ENCODE results near the gene ANO4.
A peak's percentile ranks its signal among the peaks of the same experiment; 100 is the strongest.

The ANO4 gene

DNA sequence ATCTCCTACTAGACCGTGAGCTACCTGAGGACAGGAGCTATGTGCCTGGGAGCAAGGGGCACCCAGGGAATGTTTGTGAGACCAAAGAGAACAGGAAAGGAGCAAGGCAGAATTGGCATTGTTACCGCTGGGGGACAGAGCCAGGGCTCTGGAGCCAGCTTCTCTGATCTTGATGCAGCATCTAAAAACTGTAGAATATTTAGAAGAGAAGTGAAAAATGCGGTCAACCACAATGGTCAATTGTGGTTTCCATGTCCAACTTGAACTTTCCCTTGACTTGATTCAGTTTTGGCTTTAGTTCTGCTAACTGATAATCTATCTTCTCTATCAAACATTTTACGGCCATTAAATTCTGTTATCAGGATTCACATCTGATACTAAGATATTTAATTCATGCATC lies 201.2 kb downstream of the ANO4 start:
- no peak for DNase-seq

DNA sequence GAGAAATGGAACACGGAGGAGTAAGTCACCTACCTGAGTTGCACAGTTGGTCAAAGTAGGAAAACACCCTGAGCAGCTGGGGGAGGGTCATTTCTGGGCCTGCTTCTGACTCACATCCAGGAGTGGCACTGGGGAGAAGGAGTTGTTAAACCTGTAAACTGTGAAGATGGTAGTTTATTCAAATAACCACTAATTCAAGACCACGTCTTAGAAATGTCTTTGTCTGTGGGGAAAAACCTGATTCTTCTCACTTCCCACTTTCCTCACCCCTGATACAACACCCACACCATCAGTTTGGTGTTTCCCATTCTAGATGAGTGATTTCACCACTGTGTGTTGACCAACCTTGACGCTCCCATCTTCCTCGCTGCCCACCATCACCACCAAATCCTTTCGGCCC lies 207.1 kb downstream of the ANO4 start:
- no peak for DNase-seq

DNA sequence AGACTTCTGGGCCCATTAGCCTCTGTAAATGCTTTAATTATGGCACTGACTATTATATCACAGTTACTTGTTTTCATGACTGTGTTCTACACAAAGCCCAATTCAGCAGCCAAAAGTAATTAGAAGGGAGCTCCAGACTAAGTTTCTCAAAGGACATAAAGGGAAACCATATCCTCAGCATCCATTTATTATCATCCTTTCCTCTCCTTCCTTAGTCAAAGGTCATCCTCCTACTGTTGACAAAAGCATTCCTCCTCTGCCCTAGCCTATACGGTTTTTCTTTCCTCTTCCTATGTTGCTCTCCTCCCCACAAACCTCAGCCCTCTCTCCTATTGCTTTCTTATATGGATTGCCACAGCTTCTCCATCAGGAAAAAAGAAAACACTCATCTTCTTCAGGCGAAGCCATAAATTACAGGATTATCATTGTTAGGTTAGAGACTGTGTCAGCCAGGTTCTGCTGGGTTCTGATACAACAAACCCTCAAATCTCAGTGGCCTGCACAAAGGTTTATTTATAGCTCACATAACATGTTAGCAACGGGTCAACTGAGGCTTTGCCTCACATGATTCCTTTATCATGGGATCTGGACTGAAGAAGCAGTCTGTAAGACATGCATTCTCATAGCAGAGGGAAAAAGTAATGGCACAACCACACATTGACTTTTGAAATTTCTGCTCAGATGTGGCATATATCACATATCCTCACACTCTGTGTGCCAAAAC lies 208.3 kb downstream of the ANO4 start:
- DNase-seq, result peak; percentile 1

DNA sequence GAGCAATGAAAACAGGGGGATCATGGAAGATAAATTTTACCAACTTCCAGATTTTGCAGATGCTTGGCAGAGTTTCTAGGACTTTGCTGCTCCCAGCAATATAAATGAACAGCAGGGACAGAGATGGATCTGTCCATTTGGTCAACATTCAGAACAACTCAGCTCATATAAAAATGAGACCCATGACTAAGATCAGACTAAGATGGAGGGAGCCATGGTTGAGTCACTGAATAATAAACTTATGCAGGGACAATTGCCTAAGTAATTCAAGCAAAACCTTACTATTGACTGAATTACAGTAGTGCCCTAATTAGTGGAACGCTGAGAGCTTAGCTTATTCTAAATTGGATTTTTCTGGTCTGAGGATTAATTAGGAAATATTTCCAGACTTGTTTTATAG lies 210.3 kb downstream of the ANO4 start:
- DNase-seq, result no peak

DNA sequence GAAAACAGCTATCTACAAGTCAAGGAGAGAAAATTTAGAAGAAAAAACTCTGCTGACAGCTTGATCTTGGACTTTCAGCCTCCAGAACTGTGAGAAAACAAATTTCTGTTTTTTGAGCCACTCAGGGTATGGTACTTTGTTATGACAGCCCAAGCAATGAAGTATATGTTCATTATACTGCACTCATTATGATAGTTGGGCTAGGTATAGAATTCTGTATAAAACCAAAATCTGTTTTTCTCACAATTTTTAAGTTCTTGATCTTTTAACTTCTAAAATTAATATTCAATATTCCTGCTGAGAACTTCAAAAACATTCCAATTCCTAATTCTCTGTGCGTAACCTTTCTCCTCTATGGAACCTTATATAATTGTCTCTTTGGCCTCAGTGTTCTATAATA lies 214.7 kb downstream of the ANO4 start:
- no peak for DNase-seq

DNA sequence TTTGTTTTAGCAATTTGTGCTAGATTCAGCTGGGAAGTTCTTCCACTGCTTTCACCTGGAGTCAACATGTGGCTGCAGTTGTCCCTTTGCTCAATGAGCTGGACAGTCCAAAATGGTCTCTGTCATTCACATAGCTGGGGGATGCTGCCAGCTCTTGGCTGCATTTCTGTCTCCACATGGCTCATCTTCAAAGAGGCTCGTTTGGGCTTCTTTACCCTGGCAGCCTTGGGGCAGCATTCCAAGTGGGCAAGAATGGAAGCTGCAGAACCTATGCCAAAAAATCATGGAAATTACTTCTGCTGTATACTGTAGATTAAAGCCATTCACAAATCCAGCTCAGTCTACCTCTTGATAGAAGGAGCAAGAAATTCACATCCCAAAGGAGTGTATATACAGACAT lies 216.3 kb downstream of the ANO4 start:
- DNase-seq, result no peak

DNA sequence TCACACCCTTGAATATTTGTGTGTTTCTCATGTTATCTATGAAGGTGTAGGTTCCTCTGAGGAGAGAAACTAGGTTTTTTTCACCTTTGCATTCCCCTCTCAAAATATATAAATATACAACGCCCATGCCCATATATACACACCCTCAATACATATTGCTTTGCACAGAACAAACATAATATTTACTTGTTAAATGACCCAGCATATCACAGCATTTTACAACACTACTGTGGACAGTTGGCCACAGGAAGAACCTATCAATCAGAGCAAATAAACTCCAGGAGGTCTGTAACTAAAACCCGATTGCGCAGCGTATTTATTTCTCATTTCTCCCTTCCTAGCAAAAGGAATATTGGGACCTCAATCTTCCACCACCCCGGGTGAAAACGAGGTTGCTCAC lies 219.4 kb downstream of the ANO4 start:
- no peak for DNase-seq

DNA sequence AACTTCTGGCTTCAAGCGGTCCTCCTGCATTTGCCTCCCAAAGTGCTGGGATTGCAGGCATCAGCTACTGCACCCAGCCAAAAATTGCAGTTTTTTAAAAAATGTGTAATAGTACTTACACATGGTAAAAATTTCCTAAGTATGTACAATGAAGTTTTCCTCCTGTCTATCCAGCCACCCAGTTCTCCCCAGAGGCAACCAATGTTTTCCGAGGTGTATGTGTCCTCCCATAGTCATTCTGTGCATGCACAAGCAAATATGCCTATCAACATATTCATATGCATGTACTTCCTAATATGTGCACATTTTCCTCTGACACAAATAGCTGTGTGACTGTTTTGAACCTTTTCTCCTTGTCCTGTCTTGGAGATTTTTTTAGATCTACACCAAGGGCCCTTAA lies 220.5 kb downstream of the ANO4 start:
- DNase-seq, result no peak

DNA sequence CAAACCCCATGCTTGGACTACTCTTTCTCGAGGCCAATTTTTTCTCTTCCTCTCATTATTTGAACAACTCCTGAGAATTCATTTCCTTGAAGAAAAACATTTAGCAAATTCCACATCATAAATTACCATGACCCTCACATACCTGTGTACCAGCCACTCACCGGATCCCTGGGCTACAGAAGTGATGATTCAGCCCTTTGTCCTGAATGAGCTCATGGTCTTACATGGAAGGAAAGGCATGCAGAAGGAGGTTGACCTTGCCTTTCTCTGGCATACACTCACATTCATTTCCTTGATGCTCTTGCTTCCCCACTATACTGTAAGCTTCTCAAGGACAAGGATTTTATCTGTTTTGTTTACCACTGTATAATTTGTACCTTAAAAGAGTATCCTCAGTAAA lies 224.0 kb downstream of the ANO4 start:
- no peak for DNase-seq

DNA sequence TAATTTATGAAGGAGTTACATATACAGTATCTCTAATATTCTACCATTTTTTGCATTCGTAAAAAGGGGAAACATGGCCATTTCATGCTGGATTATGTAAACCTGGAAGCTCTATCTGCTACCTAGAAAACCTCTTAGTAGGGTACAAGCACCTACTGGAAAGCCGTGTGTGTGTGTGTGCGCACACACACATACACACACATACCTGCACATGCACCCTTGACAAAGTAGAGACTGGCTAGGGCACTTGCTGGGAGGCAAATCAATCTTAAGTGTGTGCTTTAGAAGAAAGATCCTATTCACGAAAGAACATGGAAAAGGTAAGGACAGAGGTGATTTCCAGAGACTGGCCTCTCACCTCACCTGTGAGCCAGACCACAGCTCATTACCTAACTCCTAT lies 224.6 kb downstream of the ANO4 start:
- DNase-seq, result no peak

DNA sequence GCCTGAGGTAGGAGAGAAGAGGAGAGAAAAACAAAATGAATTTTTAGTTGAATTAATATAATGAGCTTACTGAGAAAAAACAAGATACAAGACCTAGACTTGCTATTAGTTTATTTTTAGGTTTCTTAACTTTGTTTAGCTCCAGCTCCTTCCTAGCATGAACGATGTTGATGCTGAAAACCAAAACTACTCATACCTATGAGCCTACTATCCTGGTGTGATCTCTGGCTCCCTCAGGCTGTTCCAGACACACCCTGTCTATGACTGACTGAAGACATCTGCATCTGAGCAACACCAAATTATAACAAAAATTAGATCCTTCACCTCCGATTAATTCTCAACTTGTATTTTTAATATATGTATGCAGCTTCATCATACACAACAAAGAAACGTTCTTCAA lies 225.1 kb downstream of the ANO4 start:
- DNase-seq, result no peak

DNA sequence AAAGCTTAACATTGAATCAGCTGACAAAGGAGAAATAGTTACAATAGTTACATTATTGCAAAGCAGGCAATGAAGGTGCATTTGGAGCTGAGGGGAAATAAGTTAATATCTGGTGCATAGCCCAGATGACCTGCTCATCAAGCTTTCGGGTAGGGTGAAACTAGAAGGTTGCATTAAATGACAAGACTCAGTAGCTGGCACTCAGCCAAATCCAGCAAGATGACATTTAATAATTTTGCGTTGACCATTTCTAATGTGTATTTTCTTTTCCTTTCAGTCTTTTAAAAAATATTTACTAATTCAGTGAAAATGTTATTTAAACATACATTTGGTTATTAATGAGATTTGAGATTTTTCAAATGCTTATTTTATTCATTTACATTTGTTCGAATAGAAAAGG lies 226.9 kb downstream of the ANO4 start:
- DNase-seq, result no peak

DNA sequence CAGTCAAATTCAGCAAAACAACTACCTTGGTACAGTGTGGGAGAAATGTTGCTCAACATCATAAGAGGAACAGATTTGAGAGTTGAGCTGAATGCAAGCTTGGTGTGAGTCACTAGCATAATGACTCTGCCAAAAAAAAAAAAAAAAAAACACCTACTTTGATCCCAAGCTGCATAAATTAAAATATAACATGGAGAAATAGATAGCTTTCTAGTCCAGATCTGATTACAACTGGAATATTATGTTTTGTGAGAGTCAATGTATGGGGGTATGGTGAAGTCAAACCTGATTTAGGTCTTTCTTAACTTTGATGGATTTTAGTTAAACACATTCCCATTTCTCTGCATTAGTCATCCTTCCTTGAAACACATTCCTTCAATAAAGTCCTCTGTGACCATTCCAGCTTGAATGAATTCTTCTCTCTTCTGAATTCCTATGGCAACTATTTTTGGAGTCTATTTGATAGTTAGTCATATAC lies 227.4 kb downstream of the ANO4 start:
- no peak for DNase-seq

DNA sequence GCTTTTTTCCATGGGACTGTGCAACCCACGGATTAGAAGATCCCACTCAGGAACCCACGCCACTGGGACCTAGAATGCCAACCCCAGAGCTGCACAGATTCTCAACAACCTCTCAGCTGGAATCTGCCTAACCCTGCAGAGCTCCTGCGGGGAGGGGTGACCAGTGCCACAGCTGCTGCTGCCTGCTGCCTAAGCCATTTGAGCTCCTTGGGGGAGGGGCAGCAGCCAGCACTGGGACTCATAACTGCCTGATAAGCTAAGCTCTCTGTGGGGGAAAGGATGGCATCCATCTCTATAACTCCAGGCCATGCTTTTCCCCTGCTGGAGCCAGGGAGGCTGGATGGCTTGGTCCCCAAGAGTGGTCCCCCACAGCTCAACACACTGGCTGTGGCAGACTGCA lies 232.6 kb downstream of the ANO4 start:
- peak; percentile 4 for DNase-seq

DNA sequence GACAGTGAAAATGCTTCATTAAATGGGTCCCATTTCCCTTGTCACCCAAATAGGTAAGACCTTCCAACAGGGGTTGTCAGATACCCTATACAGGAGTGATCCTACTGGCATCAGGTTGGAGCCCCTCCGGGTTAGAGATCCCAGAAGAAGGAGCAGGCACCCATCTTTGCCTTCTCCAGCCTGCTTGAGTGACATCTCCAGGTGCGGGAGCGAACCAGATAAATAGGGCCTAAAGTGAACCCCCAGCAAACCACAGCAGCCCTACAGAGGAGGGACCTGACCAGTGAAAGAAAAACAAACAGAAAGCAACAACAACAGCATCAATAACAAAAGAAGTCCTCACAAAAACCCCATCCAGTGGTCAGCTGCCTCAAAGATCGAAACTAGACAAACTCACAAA lies 233.2 kb downstream of the ANO4 start:
- DNase-seq, result no peak

DNA sequence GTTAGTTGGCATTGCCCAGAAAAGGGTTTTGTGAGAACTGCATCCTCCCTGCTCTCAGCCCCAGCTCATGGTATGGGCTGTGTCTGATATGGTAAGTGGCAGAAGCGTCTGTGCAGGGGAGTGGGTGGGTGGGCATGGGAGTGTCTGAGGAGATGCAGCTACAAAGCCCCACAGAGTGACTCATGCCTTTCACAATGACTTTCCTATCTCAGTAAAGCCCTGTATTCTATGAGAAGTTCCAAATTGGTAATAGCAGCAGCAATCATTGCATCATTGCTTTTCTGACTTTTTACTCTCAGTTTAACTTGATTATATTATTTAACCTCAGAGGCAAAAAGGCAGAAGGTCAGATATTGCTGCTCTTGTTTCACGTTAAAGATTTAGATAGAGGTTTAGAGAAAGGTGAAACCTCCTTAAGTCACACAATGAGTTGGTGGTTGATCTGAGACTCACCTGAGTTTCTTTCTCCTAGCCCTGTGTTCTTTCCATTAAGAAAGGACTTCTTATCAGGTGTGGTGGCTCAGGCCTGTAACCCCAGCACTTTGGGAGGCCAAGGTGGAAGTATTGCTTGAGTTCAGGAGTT lies 243.8 kb downstream of the ANO4 start:
- DNase-seq, result no peak

DNA sequence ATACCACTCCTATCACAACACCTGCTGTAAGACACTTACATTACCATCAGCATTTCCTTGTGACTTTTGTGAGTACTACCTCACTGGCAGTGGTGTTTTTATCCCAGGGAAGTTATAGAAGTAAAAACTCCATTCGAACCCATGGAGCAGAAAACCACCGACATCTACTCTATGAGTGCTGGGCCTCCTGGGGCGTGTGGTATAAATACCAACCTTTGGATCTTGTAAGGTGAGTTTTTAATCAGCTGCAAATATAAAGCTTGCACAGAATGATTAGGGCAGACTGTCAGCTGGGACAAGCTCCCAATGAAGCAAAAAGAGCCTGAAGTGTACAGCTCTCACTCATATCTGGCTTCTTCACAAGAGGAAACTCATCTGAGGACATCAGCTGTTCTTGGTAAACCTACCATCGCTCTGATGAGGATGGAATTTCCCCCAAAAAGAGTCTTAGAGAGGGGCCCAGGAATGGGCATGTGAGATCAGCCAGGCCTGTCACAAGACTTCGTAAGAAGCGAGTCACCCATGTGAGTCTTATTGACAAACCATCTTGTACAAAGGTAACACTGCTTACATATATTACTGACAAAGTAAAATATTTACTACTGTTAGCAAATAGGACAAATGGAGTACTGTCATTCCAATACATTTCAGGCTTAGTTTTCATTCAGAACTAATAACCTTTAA lies 245.4 kb downstream of the ANO4 start:
- DNase-seq, result no peak

DNA sequence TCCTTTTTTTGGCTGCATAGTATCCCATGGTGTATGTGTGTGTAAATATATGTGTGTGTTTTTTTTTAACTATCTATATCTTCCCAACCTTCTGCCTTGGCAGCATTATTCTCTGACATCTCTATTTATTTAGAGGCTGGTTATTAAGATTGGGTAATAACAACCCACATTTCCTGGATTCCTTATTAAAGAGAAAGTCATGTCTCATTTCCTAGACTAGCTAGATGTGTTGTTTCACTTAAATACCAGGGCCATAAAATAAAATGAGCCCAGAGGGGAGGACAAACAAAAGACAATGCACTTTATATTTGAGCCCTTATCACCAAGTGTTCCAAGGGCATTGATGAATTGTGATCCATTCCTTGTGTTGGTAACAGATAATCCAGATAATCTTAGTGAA lies 246.4 kb downstream of the ANO4 start:
- DNase-seq, result no peak

DNA sequence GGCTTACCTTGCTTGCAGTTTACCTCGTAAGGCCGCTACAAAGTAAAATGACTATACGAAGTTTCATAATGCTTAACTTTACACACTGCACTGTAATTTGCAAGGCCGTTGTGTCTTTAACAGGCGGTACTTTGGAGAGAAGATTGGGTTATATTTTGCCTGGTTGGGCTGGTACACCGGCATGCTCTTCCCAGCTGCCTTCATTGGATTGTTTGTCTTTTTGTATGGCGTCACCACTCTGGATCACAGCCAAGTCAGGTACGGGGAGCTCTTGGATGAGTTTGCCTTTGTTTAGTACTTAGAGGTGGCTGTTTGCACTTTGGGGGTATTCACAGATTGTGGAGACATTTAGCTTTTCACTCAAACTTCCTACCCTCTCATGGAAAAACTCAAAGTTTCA lies 247.6 kb downstream of the ANO4 start:
- no peak for DNase-seq

DNA sequence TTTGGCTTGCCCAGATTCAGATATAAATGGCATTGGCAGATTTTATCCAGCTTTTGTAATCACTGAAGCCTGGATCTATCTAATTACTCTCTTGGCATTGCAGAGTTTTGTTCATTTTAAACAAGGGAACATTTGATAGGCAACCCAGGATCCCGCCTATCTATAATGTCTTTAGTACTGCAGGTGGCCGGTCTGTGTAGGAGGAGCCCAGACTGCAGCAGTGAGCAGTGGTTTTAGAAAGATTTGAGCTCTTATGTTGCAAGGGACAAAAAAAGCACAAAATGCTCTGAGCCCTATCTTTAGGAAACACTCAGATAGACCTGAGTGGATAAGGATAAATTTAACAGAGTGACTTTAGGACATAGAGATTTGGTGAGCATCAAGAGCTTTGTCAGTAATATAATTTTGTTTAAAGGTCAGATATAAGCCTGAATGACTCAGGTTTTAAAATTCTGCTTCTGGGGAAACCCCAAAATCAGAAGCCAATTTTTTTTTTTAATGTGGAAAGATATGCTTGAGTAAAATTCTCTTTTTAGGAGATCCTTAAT lies 250.0 kb downstream of the ANO4 start:
- DNase-seq, result no peak

DNA sequence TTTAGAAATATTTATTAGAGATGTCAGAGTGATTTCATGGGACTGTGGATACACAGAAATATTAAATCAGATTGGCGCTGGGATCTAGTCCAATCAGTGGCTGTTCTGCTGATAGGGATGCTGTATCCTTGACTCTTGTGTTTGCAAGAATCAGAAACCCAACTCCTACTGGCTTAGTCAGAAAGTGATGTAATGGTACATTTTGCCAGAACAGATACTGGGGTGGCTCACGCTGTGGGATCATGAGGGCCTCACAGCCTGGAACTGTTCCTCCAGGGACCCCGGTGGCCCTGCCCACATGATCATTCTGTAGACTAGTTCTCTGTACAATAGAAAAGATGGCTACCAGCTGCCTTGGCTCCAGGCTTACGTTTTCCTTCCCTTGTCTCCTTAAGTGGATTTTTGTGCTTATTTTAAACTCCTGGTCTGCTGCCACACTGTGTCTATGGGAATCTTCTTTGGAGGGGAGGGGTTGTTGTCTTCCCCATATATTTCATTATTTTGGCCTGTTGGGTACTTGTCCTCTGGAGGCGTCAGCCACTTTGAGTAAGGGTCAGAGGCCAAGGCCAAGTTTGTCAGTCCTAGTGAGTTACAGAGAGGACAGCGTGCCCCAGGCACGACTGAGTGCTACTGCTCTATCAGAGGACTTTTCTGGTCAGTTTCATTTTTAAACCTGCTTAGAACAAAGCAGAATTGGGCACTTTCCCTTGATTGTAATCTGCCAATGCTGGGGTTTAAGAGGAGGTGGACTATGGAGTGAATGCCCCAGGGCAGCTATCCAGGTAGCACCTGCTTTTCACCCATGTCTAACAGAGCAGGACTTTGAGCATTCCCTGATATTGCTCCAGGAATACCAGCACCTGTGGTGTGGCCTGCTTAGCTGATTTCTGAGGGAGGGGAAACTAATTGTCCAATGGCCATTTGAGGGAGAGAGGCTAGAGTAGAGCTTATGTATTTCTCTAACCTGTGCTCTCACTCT lies 251.2 kb downstream of the ANO4 start:
- DNase-seq, result no peak

DNA sequence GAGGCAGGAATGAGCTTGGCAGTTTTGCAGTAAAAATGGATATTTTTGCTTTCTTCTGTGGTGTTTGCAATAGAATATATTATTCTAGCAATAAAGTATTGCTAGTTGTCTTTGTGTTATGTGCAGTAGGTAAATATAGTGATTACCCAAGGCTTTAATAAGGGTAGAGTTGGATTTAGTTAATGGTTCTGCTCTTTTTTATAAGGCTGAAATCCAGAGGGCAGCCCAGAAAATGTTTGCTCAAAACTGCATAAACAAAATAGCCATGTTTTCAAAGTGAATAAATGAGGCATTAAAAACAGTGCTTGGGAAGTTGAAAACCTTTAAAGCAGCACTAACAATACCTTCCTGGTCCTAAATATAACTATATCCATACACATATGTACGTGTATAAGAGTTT lies 253.1 kb downstream of the ANO4 start:
- no peak for DNase-seq

DNA sequence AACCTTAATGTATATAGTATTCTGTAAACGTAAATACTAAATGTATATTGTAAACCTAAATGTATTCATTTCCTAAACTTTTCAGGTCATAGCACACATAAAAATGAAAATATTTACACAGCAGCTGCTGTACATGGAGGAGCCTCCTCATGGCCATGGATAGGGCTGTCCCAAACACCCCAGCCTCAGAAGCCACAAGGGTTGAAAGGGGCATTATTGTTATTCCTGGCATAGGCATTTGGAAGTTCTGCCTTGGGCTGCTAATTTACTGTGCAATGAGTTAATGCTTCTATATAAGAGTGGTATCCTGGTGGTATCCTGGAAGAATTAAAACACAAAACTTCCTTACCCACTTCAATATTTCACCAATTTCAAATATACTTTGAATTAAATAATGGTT lies 256.1 kb downstream of the ANO4 start:
- DNase-seq, result no peak

All from eye (tissue), 1 donor.